Measurements from ENCODE around the gene UTP4.

UTP4 gene

GRCh38 chr16:69089091-69089910 lies 43.1 kb upstream of the UTP4 start:
- H3K27ac ChIP-seq (ENCODE audit: low read depth, low read length) = no peak overlapping the region
- H3K4me1 ChIP-seq (ENCODE audit: control insufficient read depth, low read length) = no peaks in the 10 kb centered on the region
- H3K36me3 ChIP-seq (ENCODE audit: control insufficient read depth, low read length) = no peaks in the 10 kb centered on the region
- no peaks in the 10 kb centered on the region for H3F3A ChIP-seq (ENCODE audit: control insufficient read depth, insufficient read depth)
- H4K20me1 ChIP-seq (ENCODE audit: control insufficient read depth, insufficient read depth, low read depth, low read length) = no peaks in the 10 kb centered on the region
- no peak overlapping the region for H3K4me3 ChIP-seq (ENCODE audit: low read length)
- H3K79me2 ChIP-seq (ENCODE audit: control insufficient read depth, low read length) = no peaks in the 10 kb centered on the region
- TF ChIP-seq EZH2phosphoT487 (IDR thresholded peaks at IDR 0.05; ENCODE audit: borderline replicate concordance, low read length) (no peak), CTCF (IDR thresholded peaks at IDR 0.05; ENCODE audit: low read depth, low read length, poor library complexity, severe bottlenecking) (no peak)
- H3K9me3 ChIP-seq (ENCODE audit: control insufficient read depth, insufficient read depth, low read length) = no peaks in the 10 kb centered on the region
- H3K27me3 ChIP-seq (ENCODE audit: control insufficient read depth, low read length) = no peaks in the 10 kb centered on the region
- H3K9me2 ChIP-seq (replicated peaks; ENCODE audit: control insufficient read depth, low read length) = no peaks in the 10 kb centered on the region
- H3K4me2 ChIP-seq (ENCODE audit: low read length) = no peak overlapping the region

GRCh38 chr16:69093974-69094373 lies 38.5 kb upstream of the UTP4 start:
- H4K20me1 ChIP-seq (ENCODE audit: control insufficient read depth, insufficient read depth, low read depth, low read length) = no peaks in the 10 kb centered on the region
- no peaks in the 10 kb centered on the region for H3K36me3 ChIP-seq (ENCODE audit: control insufficient read depth, low read length)
- H3K27me3 ChIP-seq (ENCODE audit: control insufficient read depth, low read length) = no peaks in the 10 kb centered on the region
- H3K9me3 ChIP-seq (ENCODE audit: control insufficient read depth, insufficient read depth, low read length) = no peaks in the 10 kb centered on the region
- no peak overlapping the region for H3K4me3 ChIP-seq (ENCODE audit: low read length)
- H3K4me1 ChIP-seq (ENCODE audit: control insufficient read depth, low read length) = no peaks in the 10 kb centered on the region
- H3K4me2 ChIP-seq (ENCODE audit: low read length) = no peak overlapping the region
- TF ChIP-seq CTCF (IDR thresholded peaks at IDR 0.05; ENCODE audit: low read depth, low read length, poor library complexity, severe bottlenecking) (no peak), EZH2phosphoT487 (IDR thresholded peaks at IDR 0.05; ENCODE audit: borderline replicate concordance, low read length) (no peak)
- no peak overlapping the region for H3K27ac ChIP-seq (ENCODE audit: low read depth, low read length)
- no peaks in the 10 kb centered on the region for H3K9me2 ChIP-seq (replicated peaks; ENCODE audit: control insufficient read depth, low read length)
- H3F3A ChIP-seq (ENCODE audit: control insufficient read depth, insufficient read depth) = no peaks in the 10 kb centered on the region
- no peaks in the 10 kb centered on the region for H3K79me2 ChIP-seq (ENCODE audit: control insufficient read depth, low read length)

- H3K4me2 ChIP-seq (ENCODE audit: low read length) = no peak overlapping the region
- no peaks in the 10 kb centered on the region for H3F3A ChIP-seq (ENCODE audit: control insufficient read depth, insufficient read depth)
- TF ChIP-seq CTCF (IDR thresholded peaks at IDR 0.05; ENCODE audit: low read depth, low read length, poor library complexity, severe bottlenecking) = no peak
- TF ChIP-seq EZH2phosphoT487 (IDR thresholded peaks at IDR 0.05; ENCODE audit: borderline replicate concordance, low read length) = no peak
- no peaks in the 10 kb centered on the region for H3K9me2 ChIP-seq (replicated peaks; ENCODE audit: control insufficient read depth, low read length)
- H3K36me3 ChIP-seq (ENCODE audit: control insufficient read depth, low read length) = no peaks in the 10 kb centered on the region
- H3K27me3 ChIP-seq (ENCODE audit: control insufficient read depth, low read length) = no peaks in the 10 kb centered on the region
- H3K79me2 ChIP-seq (ENCODE audit: control insufficient read depth, low read length) = no peaks in the 10 kb centered on the region
- H3K9me3 ChIP-seq (ENCODE audit: control insufficient read depth, insufficient read depth, low read length) = no peaks in the 10 kb centered on the region
- no peak overlapping the region for H3K27ac ChIP-seq (ENCODE audit: low read depth, low read length)
- no peaks in the 10 kb centered on the region for H4K20me1 ChIP-seq (ENCODE audit: control insufficient read depth, insufficient read depth, low read depth, low read length)
- no peak overlapping the region for H3K4me3 ChIP-seq (ENCODE audit: low read length)
- no peaks in the 10 kb centered on the region for H3K4me1 ChIP-seq (ENCODE audit: control insufficient read depth, low read length)
These were observed 37.9 kb upstream of the UTP4 start for GRCh38 chr16:69094501-69094900.
